ENCODE measurements around the gene ABAT. TPM values are rescaled to one million over a fixed set of nuclear protein-coding genes. Genes with fewer than 3 reads are reported as not detected.

ABAT gene
- total RNA-seq, 2 experiments from 2014 or later = 5.4 to 6.0 TPM

DNA sequence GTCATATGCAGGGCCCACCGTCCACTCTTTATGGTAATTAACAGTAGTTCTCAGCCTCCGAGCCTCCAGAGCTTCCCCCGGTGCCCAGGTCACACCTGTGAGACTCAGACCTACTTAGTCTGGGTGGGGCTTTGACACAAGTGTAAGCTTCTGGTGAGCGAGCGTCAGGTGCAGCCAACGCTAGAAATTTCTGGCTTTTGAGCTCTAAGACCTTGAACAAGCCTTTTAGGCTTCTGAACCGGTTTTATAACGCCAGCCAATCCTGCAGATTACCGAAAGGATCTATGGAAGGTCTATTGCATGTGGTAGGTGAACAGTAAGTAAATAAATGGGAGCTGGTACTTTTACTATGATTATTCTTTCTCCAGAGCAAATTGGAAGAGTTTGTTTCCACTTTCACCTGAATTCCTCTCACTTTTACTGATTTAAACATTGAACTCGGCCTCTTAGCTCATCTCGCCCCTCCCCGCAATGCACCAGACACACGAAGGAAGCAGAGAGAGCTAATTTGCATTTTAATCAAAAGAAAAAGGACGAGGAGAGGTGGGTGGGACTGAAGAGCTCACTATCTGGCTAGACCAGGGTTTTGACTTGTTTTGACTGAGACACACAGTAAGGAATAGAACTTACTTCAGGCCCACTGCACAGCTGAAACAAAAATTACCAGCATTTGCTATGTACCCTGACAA lies 47.1 kb downstream of the ABAT start:
- peaks cover 3% of the 10 kb centered on the region for H3K36me3 Mint-ChIP-seq (ENCODE audit: low read depth)
- no peak for DNase-seq
- ChIA-PET CTCF (no interaction called here), POLR2A (no interaction called here)
- no peak overlapping the region for H3K4me3 Mint-ChIP-seq
- no peaks in the 10 kb centered on the region for H3K4me1 Mint-ChIP-seq
- ATAC-seq = no peak
- intact Hi-C loops (cut with DNase I, micrococcal nuclease) = no loop called here
- no peaks in the 10 kb centered on the region for H3K27me3 Mint-ChIP-seq
- H3K27ac Mint-ChIP-seq = no peak overlapping the region
- H3K9me3 Mint-ChIP-seq (ENCODE audit: low read depth) = peaks cover 3% of the 10 kb centered on the region

DNA sequence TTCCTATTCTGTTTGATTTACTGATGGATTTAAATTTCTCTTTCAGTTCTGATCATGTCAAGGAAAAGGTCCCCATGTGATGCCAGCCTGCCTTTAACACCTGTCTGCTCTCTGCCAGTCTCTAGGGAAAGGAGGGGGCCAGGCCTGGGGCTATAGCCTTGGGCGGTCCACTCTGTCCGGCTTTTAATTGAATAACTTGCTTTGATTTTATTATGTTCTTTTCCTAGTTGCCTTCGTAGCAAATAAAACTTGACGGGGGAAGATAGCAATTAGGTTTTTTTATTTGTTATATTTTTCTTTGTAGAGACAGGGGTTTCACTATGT lies 47.6 kb downstream of the ABAT start:
- intact Hi-C loops (cut with DNase I, micrococcal nuclease) = no loop called here
- CTCF ChIA-PET = no interaction called here
- no peaks in the 10 kb centered on the region for H3K4me1 Mint-ChIP-seq
- no peak overlapping the region for H3K4me3 Mint-ChIP-seq
- H3K9me3 Mint-ChIP-seq (ENCODE audit: low read depth) = peaks cover 3% of the 10 kb centered on the region
- no peak overlapping the region for H3K27ac Mint-ChIP-seq
- no peaks in the 10 kb centered on the region for H3K27me3 Mint-ChIP-seq
- H3K36me3 Mint-ChIP-seq (ENCODE audit: low read depth) = peaks cover 3% of the 10 kb centered on the region
- ATAC-seq = no peak
- POLR2A ChIA-PET = no interaction called here
- no peak for DNase-seq

- ChIA-PET POLR2A (no interaction called here), CTCF (interaction anchor here (0.5 kb wide), 1 partner anchor 283 kb away, joined by 3 read pairs; no protein-coding TSS in a partner anchor)
- no peaks in the 10 kb centered on the region for H3K27me3 Mint-ChIP-seq
- DNase-seq (no peak), ATAC-seq (no peak)
- H3K4me3 Mint-ChIP-seq = no peak overlapping the region
- H3K9me3 Mint-ChIP-seq (ENCODE audit: low read depth) = no peaks in the 10 kb centered on the region
- no peaks in the 10 kb centered on the region for H3K36me3 Mint-ChIP-seq (ENCODE audit: low read depth)
- no peak overlapping the region for H3K27ac Mint-ChIP-seq
- peaks cover 31% of the 10 kb centered on the region for H3K4me1 Mint-ChIP-seq
- intact Hi-C loops (cut with DNase I, micrococcal nuclease) = loop anchor here in 1 of 2 experiments (1.0 kb wide), 1 partner anchor 32 kb away; no protein-coding TSS in a partner anchor
These were observed 51.2 kb downstream of the ABAT start for GRCh38 chr16:8725513-8726178.

- H3K9me3 Mint-ChIP-seq (ENCODE audit: low read depth) = no peaks in the 10 kb centered on the region
- ChIA-PET CTCF (interaction anchor here (0.7 to 1.2 kb wide), 2 partner anchors 39 to 282 kb away, joined by 3 read pairs; no protein-coding TSS in a partner anchor), POLR2A (no interaction called here)
- no peaks in the 10 kb centered on the region for H3K36me3 Mint-ChIP-seq (ENCODE audit: low read depth)
- no peak overlapping the region for H3K27ac Mint-ChIP-seq
- H3K27me3 Mint-ChIP-seq = no peaks in the 10 kb centered on the region
- intact Hi-C loops (cut with DNase I, micrococcal nuclease) = no loop called here
- ATAC-seq (no peak), DNase-seq (no peak)
- no peak overlapping the region for H3K4me3 Mint-ChIP-seq
- H3K4me1 Mint-ChIP-seq = peaks cover 31% of the 10 kb centered on the region
These were observed 52.9 kb downstream of the ABAT start for GRCh38 chr16:8727131-8727806.

- H3K4me3 Mint-ChIP-seq = no peak overlapping the region
- peaks cover 31% of the 10 kb centered on the region for H3K4me1 Mint-ChIP-seq
- peak overlapping the region; percentile 55 for H3K27ac Mint-ChIP-seq
- no peaks in the 10 kb centered on the region for H3K36me3 Mint-ChIP-seq (ENCODE audit: low read depth)
- intact Hi-C loops (cut with DNase I, micrococcal nuclease) = no loop called here
- ATAC-seq (no peak), DNase-seq (no peak)
- no peaks in the 10 kb centered on the region for H3K9me3 Mint-ChIP-seq (ENCODE audit: low read depth)
- ChIA-PET POLR2A (no interaction called here), CTCF (interaction anchor here (0.7 kb wide), 1 partner anchor 40 kb away, joined by 3 read pairs; no protein-coding TSS in a partner anchor)
- no peaks in the 10 kb centered on the region for H3K27me3 Mint-ChIP-seq
These were observed 53.6 kb downstream of the ABAT start for GRCh38 chr16:8727857-8728618.

- ATAC-seq (no peak), DNase-seq (no peak)
- no peak overlapping the region for H3K27ac Mint-ChIP-seq
- intact Hi-C loops (cut with DNase I, micrococcal nuclease) = no loop called here
- H3K4me1 Mint-ChIP-seq = peaks cover 31% of the 10 kb centered on the region
- H3K36me3 Mint-ChIP-seq (ENCODE audit: low read depth) = no peaks in the 10 kb centered on the region
- H3K9me3 Mint-ChIP-seq (ENCODE audit: low read depth) = peaks cover 5% of the 10 kb centered on the region
- ChIA-PET POLR2A (no interaction called here), CTCF (interaction anchor here (0.7 kb wide), 1 partner anchor 35 kb away, joined by 3 read pairs; no protein-coding TSS in a partner anchor)
- no peak overlapping the region for H3K4me3 Mint-ChIP-seq
- no peaks in the 10 kb centered on the region for H3K27me3 Mint-ChIP-seq
These were observed 55.4 kb downstream of the ABAT start for GRCh38 chr16:8729779-8730334.

DNA sequence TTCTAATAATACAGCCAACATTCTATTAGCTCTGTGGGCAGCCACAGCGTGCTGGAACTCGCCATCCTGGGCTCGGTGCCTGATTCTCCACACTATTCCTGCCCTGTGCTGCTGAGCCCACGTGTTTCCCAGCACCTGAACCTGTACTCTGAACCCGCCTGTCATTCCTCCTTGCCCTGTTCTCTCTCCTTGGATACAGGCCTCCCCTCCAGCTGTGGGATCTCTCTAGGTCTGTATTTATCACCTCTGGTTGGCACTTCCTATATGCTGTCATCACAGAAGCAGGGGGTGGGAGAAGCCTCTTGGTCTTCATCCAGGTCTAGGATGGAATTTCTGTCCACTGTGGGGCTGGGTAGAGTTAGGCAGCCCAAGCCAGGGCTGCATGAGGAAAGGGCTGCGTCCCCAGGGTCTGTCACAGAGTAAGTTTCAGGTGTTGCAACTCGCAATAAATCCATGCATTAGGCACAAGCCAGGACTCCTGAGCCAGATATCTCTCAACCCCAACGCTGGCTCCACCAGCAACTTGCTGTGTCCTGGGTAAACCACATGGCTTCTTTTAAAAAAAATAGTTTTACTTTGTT lies 56.0 kb downstream of the ABAT start:
- H3K9me3 Mint-ChIP-seq (ENCODE audit: low read depth) = peaks cover 5% of the 10 kb centered on the region
- ChIA-PET POLR2A (no interaction called here), CTCF (no interaction called here)
- no peak for ATAC-seq
- intact Hi-C loops (cut with DNase I, micrococcal nuclease) = no loop called here
- H3K4me1 Mint-ChIP-seq = peaks cover 31% of the 10 kb centered on the region
- no peak overlapping the region for H3K4me3 Mint-ChIP-seq
- H3K36me3 Mint-ChIP-seq (ENCODE audit: low read depth) = no peaks in the 10 kb centered on the region
- no peak overlapping the region for H3K27ac Mint-ChIP-seq
- H3K27me3 Mint-ChIP-seq = no peaks in the 10 kb centered on the region
- DNase-seq = no peak

- intact Hi-C loops (cut with DNase I, micrococcal nuclease) = no loop called here
- ChIA-PET CTCF (no interaction called here), POLR2A (no interaction called here)
- peaks cover 5% of the 10 kb centered on the region for H3K9me3 Mint-ChIP-seq (ENCODE audit: low read depth)
- no peak overlapping the region for H3K4me3 Mint-ChIP-seq
- ATAC-seq (no peak), DNase-seq (no peak)
- H3K27ac Mint-ChIP-seq = no peak overlapping the region
- peaks cover 14% of the 10 kb centered on the region for H3K4me1 Mint-ChIP-seq
- H3K27me3 Mint-ChIP-seq = no peaks in the 10 kb centered on the region
- H3K36me3 Mint-ChIP-seq (ENCODE audit: low read depth) = peaks cover 4% of the 10 kb centered on the region
These were observed 59.6 kb downstream of the ABAT start for GRCh38 chr16:8733849-8734540.

DNA sequence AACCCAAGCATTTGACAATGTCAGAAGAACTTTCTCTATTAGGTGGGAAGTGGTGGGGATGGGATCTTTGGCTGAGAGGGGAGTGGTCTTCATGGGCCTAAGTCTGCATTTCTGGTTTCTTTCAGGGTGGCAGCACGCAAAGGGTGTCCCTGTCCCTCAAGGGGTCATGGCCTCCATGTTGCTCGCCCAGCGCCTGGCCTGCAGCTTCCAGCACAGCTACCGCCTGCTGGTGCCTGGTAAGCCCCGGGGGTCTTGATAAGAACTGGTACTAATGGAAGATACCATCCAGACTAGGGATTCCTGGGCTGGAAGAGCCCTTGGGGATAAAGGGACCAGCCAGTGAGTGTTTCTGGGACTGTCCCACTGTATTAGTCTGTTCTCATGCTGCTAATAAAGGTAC lies 61.2 kb downstream of the ABAT start:
- peaks cover 5% of the 10 kb centered on the region for H3K9me3 Mint-ChIP-seq (ENCODE audit: low read depth)
- H3K27ac Mint-ChIP-seq = no peak overlapping the region
- H3K36me3 Mint-ChIP-seq (ENCODE audit: low read depth) = peaks cover 4% of the 10 kb centered on the region
- ChIA-PET CTCF (no interaction called here), POLR2A (no interaction called here)
- H3K4me3 Mint-ChIP-seq = no peak overlapping the region
- H3K4me1 Mint-ChIP-seq = peaks cover 1% of the 10 kb centered on the region
- intact Hi-C loops (cut with DNase I, micrococcal nuclease) = no loop called here
- DNase-seq (no peak), ATAC-seq (no peak)
- H3K27me3 Mint-ChIP-seq = no peaks in the 10 kb centered on the region

GRCh38 chr16:8736123-8736668 lies 61.8 kb downstream of the ABAT start:
- H3K27ac Mint-ChIP-seq = no peak overlapping the region
- no peaks in the 10 kb centered on the region for H3K4me1 Mint-ChIP-seq
- ChIA-PET CTCF (no interaction called here), POLR2A (no interaction called here)
- no peak for DNase-seq
- peaks cover 4% of the 10 kb centered on the region for H3K36me3 Mint-ChIP-seq (ENCODE audit: low read depth)
- intact Hi-C loops (cut with DNase I, micrococcal nuclease) = no loop called here
- H3K27me3 Mint-ChIP-seq = no peaks in the 10 kb centered on the region
- H3K9me3 Mint-ChIP-seq (ENCODE audit: low read depth) = peaks cover 5% of the 10 kb centered on the region
- no peak overlapping the region for H3K4me3 Mint-ChIP-seq
- ATAC-seq = no peak
